Endothelial cell of umbilical vein (primary cell): ENCODE measurements around the gene IQGAP2. TPM values are rescaled to one million over a fixed set of nuclear protein-coding genes. Genes with fewer than 3 reads are reported as not detected.

Source experiments
- BruUV-seq: library from RNA; stranded (reverse); fragments of 400-500 nt; replicated peaks from 2 replicates; lab custom pipeline; 2021; lab: Mats Ljungman, UMichigan
- CTCF ChIA-PET: fragments of 300-600, 350-600 bp; sonication (Branson Sonifier 250); formaldehyde crosslinking; loops from one replicate; lab custom pipeline; 2021; ENCODE audit warnings: antibody characterized with exemption, inconsistent platforms; lab: Charles Lee
- POLR2A ChIA-PET: fragments of 300-600, 350-600 bp; sonication (Branson Sonifier 250); formaldehyde crosslinking; loops from one replicate; lab custom pipeline; 2021; ENCODE audit warnings: antibody characterized with exemption, inconsistent platforms; lab: Charles Lee
- DNase-seq: peaks from one replicate; pipeline ENCODE4 v3.0.0-alpha.2; 2011; ENCODE audit warnings: low read depth, low spot score
- FAIRE-seq: peaks from 2 replicates; lab custom pipeline; 2011; peaks lifted over from hg19 to GRCh38; lab: Jason Lieb, UNC
- H2AFZ ChIP-seq: 2 replicates; pipeline ENCODE4 v1.6.0; 2012; ENCODE audit warnings: low read depth, low read length, control low read depth, inconsistent platforms
- H3K27ac ChIP-seq: 2 replicates; pipeline ENCODE4 v1.5.1; 2011; ENCODE audit warnings: low read depth, mild to moderate bottlenecking, control low read depth, low read length, moderate library complexity; ENCODE audit not compliant: insufficient read depth
- H3K27me3 ChIP-seq, 2 experiments: 2 replicates each; pipeline versions ENCODE4 v1.6.0 to v1.6.1; 2011; ENCODE audit warnings: low read length in 2 of 2, mixed read lengths in 1 of 2; ENCODE audit not compliant: control insufficient read depth in 2 of 2, insufficient read depth in 2 of 2
- H3K36me3 ChIP-seq, 2 experiments: 2 replicates in 1 of 2; 3 replicates in 1 of 2; pipeline ENCODE4 v1.5.1; 2011; ENCODE audit warnings: low read length in 2 of 2, mild to moderate bottlenecking in 1 of 2, moderate library complexity in 1 of 2; ENCODE audit not compliant: control insufficient read depth in 2 of 2, insufficient read depth in 2 of 2; ENCODE audit errors: extremely low read depth in 1 of 2
- H3K4me1 ChIP-seq: 3 replicates; pipeline ENCODE4 v1.5.1; 2011; ENCODE audit warnings: mild to moderate bottlenecking, low read length; ENCODE audit not compliant: control insufficient read depth, insufficient read depth; ENCODE audit errors: extremely low read depth
- H3K4me2 ChIP-seq: 2 replicates; pipeline ENCODE4 v1.6.1; 2011; ENCODE audit warnings: low read length, control low read depth, mixed read lengths; ENCODE audit not compliant: insufficient read depth
- H3K4me3 ChIP-seq, 3 experiments: fragments of 200-600 bp in 1 of 3; sonication (generic), shearing (Covaris generic) in 1 of 3; replicated peaks in 1 of 3; 2 replicates each; pipeline ENCODE4 v1.5.1; 2011 to 2016; ENCODE audit warnings: control low read depth in 3 of 3, low read length in 3 of 3, mild to moderate bottlenecking in 2 of 3, inconsistent platforms in 1 of 3, low read depth in 1 of 3, moderate library complexity in 1 of 3; ENCODE audit not compliant: insufficient read depth in 1 of 3
- H3K79me2 ChIP-seq: 2 replicates; pipeline ENCODE4 v1.6.0; 2012; ENCODE audit warnings: low read length, inconsistent platforms; ENCODE audit not compliant: control insufficient read depth, insufficient read depth
- H3K9ac ChIP-seq: replicated peaks from 2 replicates; pipeline ENCODE3; 2011; ENCODE audit warnings: low read length, control low read depth; ENCODE audit not compliant: insufficient read depth; ENCODE audit errors: extremely low read depth
- H3K9me1 ChIP-seq: replicated peaks from 3 replicates; pipeline ENCODE4 v1.6.0; 2011; ENCODE audit warnings: mild to moderate bottlenecking, low read length; ENCODE audit not compliant: control insufficient read depth, insufficient read depth; ENCODE audit errors: extremely low read depth
- H3K9me3 ChIP-seq: replicated peaks from 2 replicates; pipeline ENCODE4 v1.5.1; 2012; ENCODE audit warnings: low read length, inconsistent platforms; ENCODE audit not compliant: control insufficient read depth, insufficient read depth
- H4K20me1 ChIP-seq: replicated peaks from 2 replicates; pipeline ENCODE3; 2011; ENCODE audit warnings: mild to moderate bottlenecking, low read length; ENCODE audit not compliant: control insufficient read depth, insufficient read depth; ENCODE audit errors: extremely low read depth
- EZH2 ChIP-seq: IDR thresholded peaks from 2 replicates; pipeline ENCODE4 v1.6.1; 2012; ENCODE audit warnings: borderline replicate concordance, low read depth, mild to moderate bottlenecking, moderate library complexity, low read length, inconsistent platforms; ENCODE audit not compliant: severe bottlenecking
- FOS ChIP-seq: IDR thresholded peaks from 2 replicates; pipeline ENCODE4 v1.6.1; 2011; ENCODE audit warnings: mild to moderate bottlenecking, low read length, moderate library complexity, borderline replicate concordance; ENCODE audit not compliant: insufficient read depth
- GATA2 ChIP-seq: IDR thresholded peaks from 2 replicates; pipeline ENCODE4 v1.7.0; 2011; ENCODE audit warnings: low read depth, mild to moderate bottlenecking, moderate library complexity, mixed read lengths, low read length; ENCODE audit not compliant: insufficient read length, insufficient read depth
- JUN ChIP-seq: IDR thresholded peaks from 2 replicates; pipeline ENCODE4 v1.6.1; 2011; ENCODE audit warnings: borderline replicate concordance, low read depth; ENCODE audit not compliant: insufficient read length, insufficient read depth
- MYC ChIP-seq: IDR thresholded peaks from one replicate; pipeline ENCODE4 v1.6.1; 2011; ENCODE audit warnings: mild to moderate bottlenecking, low read depth, low read length
- POLR2A ChIP-seq: IDR thresholded peaks from 2 replicates; pipeline ENCODE4 v1.6.1; 2012; ENCODE audit warnings: low read depth, mild to moderate bottlenecking, control low read depth, low read length
- POLR2AphosphoS5 ChIP-seq: IDR thresholded peaks from 2 replicates; pipeline ENCODE4 v1.6.1; 2012; ENCODE audit warnings: low read depth, mild to moderate bottlenecking, control low read depth, low read length, moderate library complexity; ENCODE audit not compliant: insufficient read depth
- dilution Hi-C: fragments of 300-500 bp; cut with MboI; formaldehyde crosslinking; loops from one replicate; pipeline ENCODE4 v1.15.0; 2019; ENCODE audit warnings: low sequenced_read_pairs; ENCODE audit not compliant: extremely low pct_ligation_motif_present
- intact Hi-C: fragments of 100-400 bp; cut with micrococcal nuclease; formaldehyde crosslinking; loops from one replicate; pipeline ENCODE4 v1.10.0; 2022
- polyA plus RNA-seq, 4 experiments: library from polyadenylated mRNA; depleted of rRNA in 3 of 4; stranded (reverse) in 3 of 4; unstranded in 1 of 4; fragments of >200 nt; gene quantifications; 2 replicates each; pipeline versions ENCODE4 v1.2.1 to v1.2.3, GENCODE V29; 2011 to 2012; ENCODE audit warnings: missing spikeins in 1 of 4
- total RNA-seq: library from RNA; stranded (reverse); gene quantifications from 2 replicates; pipeline ENCODE4 v1.2.3, GENCODE V29; 2021
- TF ChIP-seq, protein P1 (sequence below): IDR thresholded peaks from 2 replicates; pipeline ENCODE4 v1.6.1; 2011; ENCODE audit not compliant: insufficient read depth, insufficient read length
- TF ChIP-seq, protein P2 (sequence below), 2 donors: IDR thresholded peaks; 1 replicate in 1 of 2; 2 replicates in 1 of 2; pipeline ENCODE4 v1.5.1; 2011; ENCODE audit warnings: low read length in 2 of 2, mild to moderate bottlenecking in 2 of 2, moderate library complexity in 2 of 2, control low read depth in 1 of 2, inconsistent platforms in 1 of 2, low read depth in 1 of 2; ENCODE audit not compliant: insufficient read depth in 1 of 2; ENCODE audit errors: extremely low read depth in 1 of 2

The IQGAP2 gene
- total and polyA plus RNA-seq, 2 donors (not counting 3 experiments of a cell fraction or from before 2014, with no cell fraction given) = 4.5 to 4.7 TPM

DNA sequence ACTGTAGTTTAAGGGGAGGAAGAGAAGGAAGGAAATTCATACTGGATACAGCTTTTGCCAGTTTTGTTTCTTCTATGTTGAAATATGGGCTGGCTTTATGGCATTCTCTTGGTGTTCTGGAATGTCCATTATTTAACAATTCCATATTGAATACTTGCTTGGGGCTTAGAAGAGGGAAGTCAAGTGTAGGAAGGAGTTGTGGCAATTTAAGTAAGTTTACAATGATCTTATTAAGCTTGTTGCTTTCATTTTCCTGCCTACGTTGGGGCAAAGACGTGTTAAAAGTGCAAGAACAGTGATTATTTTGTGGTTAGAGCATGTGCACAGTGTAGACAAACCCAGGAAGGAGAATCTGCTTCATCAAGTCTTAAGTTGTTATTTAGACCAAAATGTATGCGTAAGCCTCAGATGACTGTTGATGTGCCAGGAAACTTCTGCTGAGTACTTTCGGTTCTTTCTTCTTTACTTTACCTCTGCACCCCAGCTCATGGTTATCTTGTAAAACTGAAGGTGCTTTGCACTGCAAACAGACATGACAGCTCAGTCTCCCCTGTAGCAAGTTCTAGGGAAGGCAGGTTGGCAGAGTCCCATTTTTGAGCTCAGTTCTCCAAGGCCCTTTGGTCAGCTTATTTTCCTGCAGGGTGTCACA is 144.3 kb downstream of the IQGAP2 start:
- H2AFZ ChIP-seq = no peak overlapping the region
- H3K4me2 ChIP-seq = no peak overlapping the region
- no peak for TF ChIP-seq JUN
- TF ChIP-seq POLR2AphosphoS5 = no peak
- TF ChIP-seq GATA2 = no peak
- no peak for TF ChIP-seq FOS
- no peak for TF ChIP-seq MYC
- no peak for TF ChIP-seq POLR2A
- no peak for TF ChIP-seq EZH2
- TF ChIP-seq, protein P1, sequence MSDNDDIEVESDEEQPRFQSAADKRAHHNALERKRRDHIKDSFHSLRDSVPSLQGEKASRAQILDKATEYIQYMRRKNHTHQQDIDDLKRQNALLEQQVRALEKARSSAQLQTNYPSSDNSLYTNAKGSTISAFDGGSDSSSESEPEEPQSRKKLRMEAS = no peak
- TF ChIP-seq, protein P2, sequence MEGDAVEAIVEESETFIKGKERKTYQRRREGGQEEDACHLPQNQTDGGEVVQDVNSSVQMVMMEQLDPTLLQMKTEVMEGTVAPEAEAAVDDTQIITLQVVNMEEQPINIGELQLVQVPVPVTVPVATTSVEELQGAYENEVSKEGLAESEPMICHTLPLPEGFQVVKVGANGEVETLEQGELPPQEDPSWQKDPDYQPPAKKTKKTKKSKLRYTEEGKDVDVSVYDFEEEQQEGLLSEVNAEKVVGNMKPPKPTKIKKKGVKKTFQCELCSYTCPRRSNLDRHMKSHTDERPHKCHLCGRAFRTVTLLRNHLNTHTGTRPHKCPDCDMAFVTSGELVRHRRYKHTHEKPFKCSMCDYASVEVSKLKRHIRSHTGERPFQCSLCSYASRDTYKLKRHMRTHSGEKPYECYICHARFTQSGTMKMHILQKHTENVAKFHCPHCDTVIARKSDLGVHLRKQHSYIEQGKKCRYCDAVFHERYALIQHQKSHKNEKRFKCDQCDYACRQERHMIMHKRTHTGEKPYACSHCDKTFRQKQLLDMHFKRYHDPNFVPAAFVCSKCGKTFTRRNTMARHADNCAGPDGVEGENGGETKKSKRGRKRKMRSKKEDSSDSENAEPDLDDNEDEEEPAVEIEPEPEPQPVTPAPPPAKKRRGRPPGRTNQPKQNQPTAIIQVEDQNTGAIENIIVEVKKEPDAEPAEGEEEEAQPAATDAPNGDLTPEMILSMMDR (IDR thresholded peaks at IDR 0.05; ENCODE audit: extremely low read depth in 1 of 2, insufficient read depth in 1 of 2, low read depth in 1 of 2, low read length in 2 of 2) = no peak
- no TSS peak for BruUV-seq
- no peaks in the 10 kb centered on the region for H3K9me1 ChIP-seq
- no peaks in the 10 kb centered on the region for H3K79me2 ChIP-seq
- no peaks in the 10 kb centered on the region for H3K9me3 ChIP-seq
- no peak overlapping the region for H3K27ac ChIP-seq
- H3K4me1 ChIP-seq = no peaks in the 10 kb centered on the region
- H3K9ac ChIP-seq = no peak overlapping the region
- no peak overlapping the region for H3K4me3 ChIP-seq
- no peak for FAIRE-seq
- intact Hi-C loops = no loop called here
- H4K20me1 ChIP-seq = no peaks in the 10 kb centered on the region
- DNase-seq = no peak
- POLR2A ChIA-PET = no interaction called here
- peaks cover 4 to 6% of the 10 kb centered on the region in 2 experiments for H3K27me3 ChIP-seq
- no peaks in the 10 kb centered on the region for H3K36me3 ChIP-seq
- CTCF ChIA-PET = interaction anchor here (0.9 to 1.4 kb wide), 2 partner anchors 12 to 36 kb away, joined by 3 read pairs; no protein-coding TSS in a partner anchor
- dilution Hi-C loops = no loop called here
